MV-4-11 (cell line): Measurements from ENCODE around the gene ADD1.

Experiments used
- DNase-seq: peaks from one replicate; lab custom pipeline; 2025; lab: John Stamatoyannopoulos, UW

ADD1 gene

DNA sequence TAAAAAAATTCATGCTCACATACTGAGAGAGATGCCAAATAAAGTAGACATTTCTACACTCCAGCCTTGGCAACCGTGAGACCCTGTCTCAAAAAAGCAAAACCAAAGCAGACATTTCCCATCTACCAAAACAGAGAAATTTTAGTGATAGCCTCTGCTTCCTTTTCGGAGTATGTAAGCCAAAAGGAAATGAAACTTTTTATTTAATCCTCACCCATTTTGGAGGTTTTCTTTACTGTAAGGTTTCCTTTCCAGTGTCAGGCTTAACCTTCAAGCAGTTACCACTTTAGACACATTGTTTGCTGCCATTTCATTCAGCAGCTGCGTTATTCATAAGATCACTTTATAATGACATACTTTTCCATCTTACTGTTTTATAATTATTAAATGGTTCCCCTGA, 15.9 kb downstream of the ADD1 start:
- peak; percentile 85 for DNase-seq

DNA sequence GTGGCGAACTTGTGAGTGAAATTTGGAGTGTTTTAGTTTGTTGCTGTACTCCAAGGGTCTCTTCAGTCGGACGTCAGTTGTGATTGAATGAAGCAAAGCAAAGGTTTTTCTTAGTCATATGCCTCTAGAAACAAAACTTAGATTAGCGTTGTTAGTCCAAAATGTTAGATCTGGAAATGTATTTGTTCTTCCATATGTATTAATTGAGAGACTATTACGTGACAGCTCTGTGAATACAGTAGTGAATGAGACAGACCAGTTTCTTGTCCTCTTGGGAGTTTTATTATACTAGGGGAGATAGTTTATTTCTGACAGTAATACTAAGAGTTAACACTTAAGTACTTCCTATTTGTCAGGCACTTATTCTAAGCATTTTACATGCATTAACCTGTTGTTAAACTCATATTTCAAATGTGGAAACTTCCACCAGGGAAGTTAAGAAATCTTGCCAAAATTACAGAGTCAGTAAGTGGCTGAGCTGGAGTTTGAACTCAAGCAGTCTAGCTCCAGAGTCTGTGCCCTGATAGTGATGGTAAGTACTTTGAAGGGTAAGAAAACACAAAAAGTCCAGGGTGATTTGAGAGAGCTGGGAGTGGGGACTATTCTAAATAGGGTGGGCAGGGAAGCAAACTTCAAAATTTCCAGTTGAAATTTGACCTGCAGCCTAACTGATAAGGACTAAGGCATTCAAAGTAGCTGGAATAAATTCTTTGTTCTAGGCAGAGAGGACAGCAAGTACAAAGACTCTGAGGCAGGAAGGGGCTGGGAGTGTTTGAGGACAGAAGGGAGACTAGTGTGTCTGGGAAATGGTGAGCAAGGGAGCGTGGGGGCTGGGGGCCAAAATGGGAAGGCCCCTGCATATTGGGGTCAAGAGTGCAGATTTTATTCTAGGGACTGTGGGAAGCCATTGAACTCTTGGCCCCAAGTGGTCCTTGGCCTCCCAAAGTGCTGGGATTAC, 17.0 kb downstream of the ADD1 start:
- DNase-seq = peak; percentile 52

DNA sequence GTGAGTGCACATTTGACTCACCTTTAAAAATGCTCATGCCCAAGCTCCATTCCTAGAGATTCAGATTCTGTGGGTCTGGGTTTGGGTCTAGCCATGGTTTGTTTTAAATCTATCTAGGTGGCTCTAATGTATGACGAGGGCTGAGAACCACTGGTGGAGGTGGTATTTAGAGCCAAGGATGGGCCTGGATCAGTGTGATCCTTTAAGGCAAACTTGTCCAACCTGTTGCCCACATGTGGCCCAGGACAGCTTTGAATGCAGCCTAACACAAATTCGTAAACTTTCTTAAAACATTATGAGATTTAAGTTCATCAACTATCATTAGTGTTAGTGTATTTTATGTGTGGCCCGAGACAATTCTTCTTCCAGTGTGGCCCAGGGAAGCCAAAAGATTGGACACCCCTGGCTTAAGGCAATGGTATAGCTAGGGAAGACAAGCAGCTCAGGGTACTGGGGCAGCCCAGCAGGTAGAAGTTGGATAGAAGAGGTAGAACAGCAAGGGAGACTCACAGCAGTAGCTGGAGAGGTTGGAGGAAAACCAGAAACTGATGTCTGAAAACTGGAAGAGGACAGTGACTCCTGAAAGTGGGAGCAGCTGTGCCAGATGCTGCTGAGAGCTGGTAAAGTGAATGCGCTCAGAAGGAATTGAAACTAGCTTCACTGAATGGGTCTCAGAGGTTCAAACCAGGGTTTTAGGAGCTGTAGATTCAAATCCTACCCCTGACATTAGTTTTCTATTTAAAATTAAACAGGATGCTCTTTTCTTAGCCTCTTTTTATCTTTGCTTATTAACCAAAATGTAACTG, 18.2 kb downstream of the ADD1 start:
- DNase-seq = peak; percentile 63

DNA sequence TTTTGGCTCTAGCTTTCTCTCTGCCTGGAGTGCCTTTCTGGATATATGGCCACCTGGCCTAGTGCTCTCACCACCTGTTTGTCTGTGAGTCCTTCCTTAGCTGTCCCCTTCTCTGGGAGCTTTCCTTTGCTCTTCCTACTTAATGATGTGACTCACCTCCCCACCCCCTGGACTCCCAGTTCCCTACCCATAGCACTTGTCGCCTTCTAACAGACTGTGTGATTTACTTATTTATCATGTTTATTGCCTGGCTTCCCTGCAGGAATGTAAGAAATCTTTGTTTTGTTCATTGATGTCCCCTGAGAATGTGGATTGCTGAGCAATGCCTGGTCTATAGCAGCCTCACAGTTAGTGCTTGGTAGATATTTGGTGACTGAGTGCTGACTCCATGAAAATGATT, 18.9 kb downstream of the ADD1 start:
- DNase-seq = no peak

DNA sequence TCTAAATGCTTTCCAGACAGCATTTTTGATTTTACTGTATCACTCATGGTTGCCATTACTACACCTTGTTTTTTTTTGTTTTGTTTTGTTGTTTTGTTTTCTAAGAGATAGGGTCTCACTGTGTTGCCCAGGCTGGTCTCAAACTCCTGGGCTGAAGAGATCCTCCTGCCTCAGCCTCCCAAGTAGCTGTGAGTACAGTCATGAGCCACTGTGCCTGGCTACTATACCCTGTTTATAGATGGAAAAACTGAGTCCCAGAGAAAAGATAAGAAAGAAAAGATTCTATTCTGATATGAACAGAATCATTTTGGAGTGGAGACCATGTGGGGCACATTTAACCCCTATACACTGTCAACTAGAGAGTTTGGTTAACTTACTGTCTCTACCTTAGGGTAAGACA, 20.0 kb downstream of the ADD1 start:
- DNase-seq = no peak

DNA sequence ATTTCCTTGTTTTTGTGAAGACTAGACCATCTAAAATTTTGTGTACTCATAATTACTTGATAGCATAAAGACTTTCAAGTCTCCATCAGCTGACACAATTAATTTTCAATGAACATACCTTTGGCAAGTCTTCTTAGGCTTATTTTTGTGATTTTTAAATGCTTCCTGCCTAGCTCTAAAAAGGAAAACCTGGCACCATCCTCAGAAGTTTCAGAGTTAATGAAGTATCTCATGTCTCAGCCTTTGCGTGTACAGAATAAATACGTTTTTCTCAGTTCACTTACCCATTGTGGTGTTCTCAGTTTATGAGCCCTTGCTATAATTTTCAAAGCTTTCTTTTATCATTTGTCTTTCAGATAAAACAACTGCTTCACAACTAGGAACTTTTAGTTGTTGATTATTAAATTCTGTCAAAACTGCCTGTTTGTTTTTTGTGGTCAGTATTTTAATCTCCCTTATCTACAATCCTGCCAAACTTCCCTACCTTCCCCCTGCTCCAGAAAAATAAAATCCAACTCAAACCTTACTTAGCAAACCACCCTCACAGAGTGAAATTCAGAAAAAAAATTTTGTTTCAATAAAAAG, 21.6 kb downstream of the ADD1 start:
- no peak for DNase-seq

DNA sequence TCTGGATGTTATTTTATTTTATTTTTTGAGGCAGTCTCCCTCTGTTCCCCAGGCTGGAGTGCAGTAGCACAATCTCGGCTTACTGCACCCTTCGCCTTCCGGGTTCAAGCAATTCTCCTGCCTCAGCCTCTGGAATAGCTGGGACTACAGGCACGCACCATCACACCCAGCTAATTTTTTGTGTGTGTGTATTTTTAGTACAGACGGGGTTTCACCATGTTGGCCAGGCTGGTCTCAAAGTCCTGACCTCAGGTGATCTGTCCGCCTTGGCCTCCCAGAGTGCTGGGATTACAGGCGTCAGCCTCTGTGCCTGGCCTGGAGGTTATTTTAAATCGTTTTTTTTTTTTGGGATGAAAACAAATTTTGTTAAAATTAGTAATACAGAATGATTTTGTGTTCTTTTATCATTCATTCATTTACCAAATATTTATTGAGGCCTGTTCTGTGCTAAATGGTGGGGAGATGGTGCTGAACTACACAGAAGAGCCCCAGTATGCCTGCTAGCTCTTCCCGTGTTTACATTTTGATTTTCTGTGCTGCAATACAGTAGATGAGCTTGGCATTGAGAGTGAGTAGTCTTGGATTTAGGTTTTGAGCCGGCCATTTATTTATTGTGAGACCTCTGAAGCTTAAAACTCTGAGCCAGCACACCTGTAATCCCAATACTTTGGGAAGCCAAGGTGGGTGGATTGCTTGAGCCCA, 22.7 kb downstream of the ADD1 start:
- DNase-seq = no peak

DNA sequence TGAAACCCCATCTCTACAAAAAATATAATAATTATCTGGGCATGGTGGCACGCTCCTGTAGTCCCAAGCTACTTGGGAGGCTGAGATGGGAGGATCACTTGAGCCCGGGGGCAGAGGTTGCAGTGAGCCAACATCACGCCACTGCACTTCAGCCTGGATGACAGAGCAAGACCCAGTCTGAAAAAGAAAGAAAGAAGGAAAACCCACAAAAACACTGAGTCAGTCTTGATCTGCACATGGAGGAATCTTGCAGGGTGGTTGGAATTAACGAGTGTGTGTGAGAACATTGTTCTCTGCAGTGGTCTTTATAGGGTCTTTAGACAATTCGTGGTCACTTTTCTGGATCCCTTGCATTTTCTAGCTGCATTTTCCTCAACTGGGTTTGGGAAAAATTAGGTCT, 23.2 kb downstream of the ADD1 start:
- no peak for DNase-seq

DNA sequence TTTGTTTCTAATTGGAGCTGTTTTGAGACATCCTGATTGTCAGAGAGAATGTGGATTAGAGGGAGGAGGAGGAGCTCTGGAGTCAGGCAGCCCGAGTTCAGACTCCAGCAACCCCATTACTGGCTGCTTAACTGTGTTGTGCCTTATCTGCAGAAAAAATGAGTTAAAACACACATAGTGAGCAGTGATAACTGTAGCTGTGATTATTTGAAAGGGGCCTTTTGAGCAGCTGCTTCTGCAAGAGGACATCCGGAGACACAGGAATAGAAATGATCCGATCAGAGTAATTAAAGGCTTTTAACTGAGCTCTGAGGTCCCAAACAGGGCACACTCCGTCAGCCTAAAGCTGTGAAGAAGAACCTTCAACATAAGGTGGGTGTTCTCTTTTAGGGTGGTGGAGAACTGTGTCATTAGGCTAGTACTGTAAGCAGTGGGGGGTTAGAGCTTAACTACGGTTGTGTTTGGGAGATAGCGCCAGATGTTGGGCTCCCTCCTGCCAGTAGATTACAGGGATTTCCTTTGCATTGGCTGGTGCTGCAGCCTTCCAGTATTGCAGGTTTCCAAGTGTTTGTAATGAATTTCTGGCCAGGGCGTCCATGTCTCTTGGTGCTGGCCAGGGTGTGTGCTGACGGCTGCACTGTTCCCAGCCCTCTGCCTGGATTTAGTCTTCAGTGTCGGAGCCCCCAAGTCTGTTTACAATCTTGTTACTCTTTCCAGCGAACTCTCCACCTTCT, 24.3 kb downstream of the ADD1 start:
- DNase-seq = no peak

DNA sequence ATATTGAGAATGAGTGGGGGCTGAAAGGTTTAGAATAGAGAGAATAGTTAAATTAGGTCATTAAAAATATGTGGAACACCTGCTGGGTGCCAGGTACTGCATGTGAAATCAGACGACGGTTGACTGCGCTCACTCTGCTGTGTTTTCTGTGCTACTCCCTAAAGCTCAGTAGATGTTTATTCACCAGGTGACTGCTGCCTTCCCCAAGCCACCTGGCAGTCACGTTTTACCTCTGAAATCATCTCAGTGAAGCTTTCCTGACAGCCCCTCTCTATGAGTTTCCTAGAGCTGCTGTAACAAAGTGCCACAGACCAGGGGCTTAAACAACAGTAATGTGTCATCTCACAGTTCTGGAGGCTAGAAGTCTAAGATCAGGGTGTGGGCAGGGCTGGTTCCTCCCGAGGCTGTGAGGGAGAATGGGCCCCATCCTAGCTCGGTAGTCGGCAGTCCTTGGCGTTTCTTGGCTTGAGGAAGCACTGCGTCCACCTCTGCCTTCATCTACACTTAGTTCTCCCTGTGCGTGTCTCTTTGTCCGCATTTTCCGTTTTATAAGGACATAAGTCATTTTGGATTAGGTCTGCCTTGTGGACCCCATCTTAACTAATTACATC, 25.3 kb downstream of the ADD1 start:
- no peak for DNase-seq

DNA sequence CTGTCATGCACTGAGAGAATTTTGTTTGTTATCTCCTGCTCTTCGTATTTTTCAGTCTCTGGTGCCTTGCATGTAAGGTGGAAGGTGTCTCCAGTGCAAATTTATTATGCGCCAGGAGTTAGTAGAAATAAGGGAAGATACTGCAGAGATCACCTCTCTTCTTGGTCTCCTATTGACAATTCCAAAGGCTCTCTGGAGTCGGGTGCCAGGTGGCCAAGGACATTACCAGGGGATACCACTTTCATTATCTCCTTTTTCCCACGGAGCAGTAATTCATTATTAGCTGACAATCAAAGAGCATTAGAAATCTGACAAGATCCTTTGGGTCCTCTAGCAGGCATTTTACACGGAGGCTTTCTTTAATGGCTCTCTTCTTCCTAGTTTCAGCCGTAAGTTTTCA, 26.0 kb downstream of the ADD1 start:
- no peak for DNase-seq

DNA sequence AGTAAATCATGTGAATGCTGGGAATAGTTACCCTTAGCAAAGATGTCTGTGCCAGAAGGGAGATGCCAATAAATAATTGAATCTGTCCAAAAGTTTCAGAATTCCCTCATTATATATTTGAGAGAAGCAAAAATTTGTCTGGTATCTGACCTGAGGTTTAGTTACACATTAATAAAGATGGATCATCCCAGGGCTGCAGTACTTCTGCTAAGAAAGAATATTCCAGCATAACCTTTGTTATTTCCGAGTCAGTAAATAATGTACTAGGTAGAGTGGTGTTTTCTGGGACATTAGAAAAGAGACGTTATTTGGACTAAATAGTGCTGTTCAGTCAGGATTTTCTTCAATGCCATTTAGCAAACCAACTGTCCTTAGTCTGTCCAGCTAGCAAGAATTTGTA, 26.4 kb downstream of the ADD1 start:
- DNase-seq = no peak

DNA sequence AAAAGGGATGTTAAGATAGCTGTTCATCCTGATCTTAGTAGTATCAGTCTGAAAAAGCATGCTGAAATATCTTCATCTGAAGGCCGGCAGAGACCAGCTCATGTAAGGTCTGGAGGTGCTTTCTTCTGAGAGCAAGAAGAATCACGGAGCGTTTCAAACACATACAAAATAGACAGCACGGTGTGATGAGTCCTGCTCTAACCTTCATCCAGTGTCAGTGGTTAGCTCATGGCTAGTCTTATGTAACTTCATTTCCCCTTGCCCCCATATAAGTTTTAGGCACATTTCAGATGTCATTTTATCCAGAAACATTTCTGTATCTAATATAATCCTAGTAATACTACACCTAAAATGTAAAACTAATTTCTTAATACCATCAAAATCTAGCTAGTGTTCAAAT, 27.8 kb downstream of the ADD1 start:
- DNase-seq = no peak

DNA sequence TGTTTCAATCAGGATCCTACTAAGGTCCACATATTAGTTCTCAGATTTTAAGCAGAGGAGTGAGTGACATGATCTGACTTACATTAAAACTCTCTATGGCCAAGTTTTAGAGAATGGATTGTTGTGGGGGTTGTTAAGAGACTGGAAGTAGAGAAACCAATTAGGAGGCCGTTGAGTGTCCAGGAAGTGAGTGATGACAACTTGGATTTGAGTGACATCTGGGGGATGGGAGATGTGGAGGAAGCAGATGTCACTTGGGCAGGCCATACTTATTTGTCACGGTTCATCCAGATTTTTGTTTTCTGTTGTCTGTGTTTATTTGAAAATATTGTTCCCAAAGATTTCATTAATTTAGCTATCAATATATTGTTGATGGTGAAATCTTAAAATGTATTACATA, 28.3 kb downstream of the ADD1 start:
- peak; percentile 54 for DNase-seq

DNA sequence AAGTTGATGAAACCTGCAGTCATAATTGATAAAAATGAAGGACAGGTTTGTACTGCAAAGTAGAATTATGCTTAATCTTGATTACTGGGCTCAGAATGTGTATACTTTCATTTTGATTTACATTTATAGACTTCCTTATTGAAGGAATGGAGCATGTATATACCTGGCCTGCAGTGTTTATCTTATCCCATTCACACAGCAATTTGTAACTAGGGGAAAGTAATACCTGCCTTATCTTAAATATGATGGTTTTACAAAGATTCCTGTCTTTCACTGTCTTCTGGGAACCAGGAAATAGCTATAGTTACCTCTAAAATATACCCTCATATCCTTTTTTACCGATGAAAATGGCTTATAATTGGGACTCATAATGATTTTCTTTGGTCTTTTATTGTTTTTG, 29.7 kb downstream of the ADD1 start:
- no peak for DNase-seq

DNA sequence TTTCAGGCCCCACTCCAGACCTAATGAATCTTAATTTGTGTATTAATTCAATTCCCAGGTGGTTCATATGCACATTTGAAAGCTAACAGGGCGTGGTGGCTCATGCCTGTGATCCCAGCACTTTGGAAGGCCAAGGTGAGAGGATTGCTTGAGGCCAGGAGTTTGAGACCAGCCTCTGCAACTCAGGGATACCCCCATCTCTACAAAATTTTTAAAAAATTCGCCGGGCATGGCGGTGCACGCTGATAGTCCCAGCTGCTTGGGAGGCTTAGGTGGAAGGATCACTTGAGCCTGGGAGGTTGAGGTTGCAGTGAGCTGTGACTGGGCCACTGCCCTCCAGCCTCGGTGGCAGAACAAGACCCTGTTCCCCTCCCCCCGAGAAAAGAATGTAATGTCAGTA, 31.2 kb downstream of the ADD1 start:
- DNase-seq = no peak

DNA sequence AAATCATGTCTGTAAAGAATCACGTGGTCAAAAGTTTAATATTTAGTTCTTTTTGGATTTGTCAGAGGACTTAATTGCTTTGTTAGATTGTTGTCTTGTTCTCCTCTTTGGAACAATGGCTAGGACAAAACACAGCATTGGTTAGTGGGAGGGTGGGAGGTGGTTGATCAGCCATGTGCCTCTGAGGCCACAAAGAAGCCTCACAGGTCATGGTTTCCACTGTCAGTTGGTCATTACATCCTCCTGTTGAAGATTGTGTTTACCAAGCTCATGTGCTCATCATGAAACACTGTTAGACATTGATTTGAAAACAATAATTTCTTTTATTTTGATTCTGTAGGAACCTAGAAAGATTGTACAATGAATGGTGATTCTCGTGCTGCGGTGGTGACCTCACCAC, 31.9 kb downstream of the ADD1 start:
- DNase-seq = no peak

DNA sequence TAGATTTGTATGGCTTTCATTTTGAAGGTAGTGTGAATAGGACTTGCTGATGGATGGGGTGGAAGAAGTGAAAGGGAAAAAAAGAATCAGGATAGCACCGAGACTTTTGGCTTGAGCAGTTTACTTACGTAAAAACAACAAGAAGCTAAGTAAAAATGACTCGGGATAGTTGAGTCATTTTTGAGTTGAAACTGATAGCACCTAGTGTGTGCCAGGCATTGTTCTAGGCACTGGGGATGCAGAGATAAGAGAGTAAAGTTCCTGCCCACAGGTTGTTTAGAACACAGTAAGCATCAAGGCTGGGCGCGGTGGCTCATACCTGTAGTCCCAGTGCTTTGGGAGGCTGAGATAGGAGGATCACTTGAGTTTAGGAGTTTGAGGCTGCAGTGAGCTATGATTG, 34.7 kb downstream of the ADD1 start:
- DNase-seq = no peak

DNA sequence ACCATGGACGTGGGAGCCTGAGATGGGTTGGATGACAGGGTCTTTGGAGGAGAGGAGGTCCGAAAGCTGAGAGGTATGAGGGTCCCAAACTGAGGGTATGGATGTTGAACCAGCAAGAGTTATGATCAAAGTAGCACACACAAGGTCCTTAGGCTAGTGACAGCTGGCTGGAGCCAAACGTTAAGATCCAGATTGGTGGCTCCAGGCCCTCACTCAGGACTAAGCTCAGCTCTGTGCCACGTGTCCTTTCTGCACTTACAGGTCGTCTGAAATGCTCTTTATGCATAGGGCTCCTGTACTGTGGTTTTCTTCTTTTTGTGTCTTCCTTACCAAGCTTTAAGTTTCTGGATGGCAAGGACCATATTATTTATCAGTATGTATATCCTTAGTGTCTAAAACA, 35.4 kb downstream of the ADD1 start:
- no peak for DNase-seq

DNA sequence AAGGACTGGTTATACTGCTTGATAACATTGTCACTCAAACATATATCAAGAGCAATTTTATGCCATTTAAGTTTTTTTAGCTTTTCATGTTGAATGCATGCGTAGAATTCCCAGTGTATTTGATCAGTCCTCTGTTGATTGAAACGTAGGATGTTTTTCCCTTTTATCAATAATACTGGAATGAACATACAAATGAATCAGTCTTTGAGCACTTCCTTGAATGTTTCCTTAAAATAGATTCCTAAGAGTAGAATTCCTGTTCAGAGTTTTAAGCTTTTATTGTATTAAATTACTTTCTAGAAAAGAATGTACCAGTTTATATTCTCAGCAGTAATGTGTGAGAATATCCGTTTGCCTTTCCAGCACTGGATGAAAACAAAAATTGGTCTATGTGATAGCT, 37.8 kb downstream of the ADD1 start:
- DNase-seq = no peak

DNA sequence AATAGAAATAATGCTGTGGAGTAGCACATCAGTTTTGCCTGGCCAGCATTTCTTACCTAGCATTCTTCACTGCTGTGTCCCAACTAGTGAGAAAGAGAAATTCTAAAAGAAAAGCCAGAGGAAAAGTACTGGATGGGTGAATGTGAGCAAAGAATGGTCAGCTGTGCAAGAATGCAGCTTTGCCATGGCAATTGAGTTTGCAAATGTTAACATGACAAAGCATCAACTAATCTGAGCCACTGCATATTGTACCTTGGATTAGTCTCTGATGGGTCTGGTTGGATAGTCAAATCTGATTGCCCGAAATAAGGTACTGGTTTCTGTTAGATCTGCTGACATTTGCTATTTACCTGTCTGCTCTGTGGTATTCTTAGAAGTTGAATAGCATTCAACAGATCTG, 38.7 kb downstream of the ADD1 start:
- no peak for DNase-seq
